GM23338 (cell line): Measurements from ENCODE around the gene PDIK1L.

Experiments
- CREB1 ChIP-seq: fragments of 250-450 bp; sonication (Bioruptor Pico); IDR thresholded peaks from 2 replicates; pipeline ENCODE4 v1.5.0; 2020; ENCODE audit warnings: low read depth, mild to moderate bottlenecking, moderate library complexity
- EZH2 ChIP-seq: fragments of 200-600 bp; sonication (generic); IDR thresholded peaks from one replicate; pipeline ENCODE4 v1.8.0; 2017; ENCODE audit warnings: antibody characterized with exemption, mild to moderate bottlenecking, low read depth; ENCODE audit not compliant: unreplicated experiment
- EZH2phosphoT487 ChIP-seq: fragments of 200-600 bp; sonication (generic); IDR thresholded peaks from one replicate; pipeline ENCODE4 v1.8.1; 2018; ENCODE audit warnings: antibody characterized with exemption; ENCODE audit not compliant: unreplicated experiment
- POLR2AphosphoS5 ChIP-seq: IDR thresholded peaks from 2 replicates; pipeline ENCODE4 v1.6.1; 2016; ENCODE audit warnings: antibody characterized with exemption, low read depth
- TF ChIP-seq, protein P1 (sequence below), 2 experiments: fragments of 200-600 bp in 1 of 2; sonication (generic) in 1 of 2; conservative IDR thresholded peaks; 2 replicates each; pipeline versions ENCODE4 v1.5.1 to v1.6.1; 2016 to 2017; ENCODE audit warnings: antibody characterized with exemption in 2 of 2, low read depth in 2 of 2, mild to moderate bottlenecking in 2 of 2, moderate library complexity in 1 of 2
- TF ChIP-seq, protein P2 (sequence below): IDR thresholded peaks from one replicate; pipeline ENCODE4 v1.6.1; 2018; ENCODE audit warnings: antibody characterized with exemption; ENCODE audit not compliant: unreplicated experiment

DNA sequence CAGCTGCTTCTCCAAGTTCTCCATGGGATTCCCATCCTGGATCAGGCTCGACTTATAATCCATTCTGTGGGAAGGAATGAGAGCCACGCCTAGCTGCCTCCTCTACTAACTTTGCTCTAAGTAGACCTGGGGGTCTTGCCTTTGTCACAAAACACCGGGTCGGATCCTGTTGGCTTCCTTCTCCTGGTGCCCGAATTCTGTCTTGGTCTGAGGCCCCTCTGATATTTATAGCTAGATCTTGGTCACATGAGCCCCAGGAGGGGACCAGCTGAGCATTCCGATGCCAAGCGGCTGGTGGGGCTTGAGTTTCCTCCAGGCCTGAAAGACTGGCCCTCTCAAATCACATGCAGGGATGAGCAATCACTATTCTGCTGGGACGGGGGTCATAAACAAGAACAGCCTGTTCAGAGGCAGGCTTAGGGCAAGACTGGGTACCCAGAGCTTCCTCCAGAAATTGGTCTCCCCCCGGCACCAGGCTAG lies 44.2 kb upstream of the PDIK1L start, which contains the start of gene TRIM63:
- TF ChIP-seq EZH2 (no peak), EZH2phosphoT487 (no peak), CREB1 (CRISPR knock-in tag) (no peak), POLR2AphosphoS5 (no peak)
- TF ChIP-seq, protein P1, sequence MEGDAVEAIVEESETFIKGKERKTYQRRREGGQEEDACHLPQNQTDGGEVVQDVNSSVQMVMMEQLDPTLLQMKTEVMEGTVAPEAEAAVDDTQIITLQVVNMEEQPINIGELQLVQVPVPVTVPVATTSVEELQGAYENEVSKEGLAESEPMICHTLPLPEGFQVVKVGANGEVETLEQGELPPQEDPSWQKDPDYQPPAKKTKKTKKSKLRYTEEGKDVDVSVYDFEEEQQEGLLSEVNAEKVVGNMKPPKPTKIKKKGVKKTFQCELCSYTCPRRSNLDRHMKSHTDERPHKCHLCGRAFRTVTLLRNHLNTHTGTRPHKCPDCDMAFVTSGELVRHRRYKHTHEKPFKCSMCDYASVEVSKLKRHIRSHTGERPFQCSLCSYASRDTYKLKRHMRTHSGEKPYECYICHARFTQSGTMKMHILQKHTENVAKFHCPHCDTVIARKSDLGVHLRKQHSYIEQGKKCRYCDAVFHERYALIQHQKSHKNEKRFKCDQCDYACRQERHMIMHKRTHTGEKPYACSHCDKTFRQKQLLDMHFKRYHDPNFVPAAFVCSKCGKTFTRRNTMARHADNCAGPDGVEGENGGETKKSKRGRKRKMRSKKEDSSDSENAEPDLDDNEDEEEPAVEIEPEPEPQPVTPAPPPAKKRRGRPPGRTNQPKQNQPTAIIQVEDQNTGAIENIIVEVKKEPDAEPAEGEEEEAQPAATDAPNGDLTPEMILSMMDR (conservative IDR thresholded peaks at IDR 0.05; ENCODE audit: low read depth in 2 of 2): no peak
- TF ChIP-seq, protein P2, sequence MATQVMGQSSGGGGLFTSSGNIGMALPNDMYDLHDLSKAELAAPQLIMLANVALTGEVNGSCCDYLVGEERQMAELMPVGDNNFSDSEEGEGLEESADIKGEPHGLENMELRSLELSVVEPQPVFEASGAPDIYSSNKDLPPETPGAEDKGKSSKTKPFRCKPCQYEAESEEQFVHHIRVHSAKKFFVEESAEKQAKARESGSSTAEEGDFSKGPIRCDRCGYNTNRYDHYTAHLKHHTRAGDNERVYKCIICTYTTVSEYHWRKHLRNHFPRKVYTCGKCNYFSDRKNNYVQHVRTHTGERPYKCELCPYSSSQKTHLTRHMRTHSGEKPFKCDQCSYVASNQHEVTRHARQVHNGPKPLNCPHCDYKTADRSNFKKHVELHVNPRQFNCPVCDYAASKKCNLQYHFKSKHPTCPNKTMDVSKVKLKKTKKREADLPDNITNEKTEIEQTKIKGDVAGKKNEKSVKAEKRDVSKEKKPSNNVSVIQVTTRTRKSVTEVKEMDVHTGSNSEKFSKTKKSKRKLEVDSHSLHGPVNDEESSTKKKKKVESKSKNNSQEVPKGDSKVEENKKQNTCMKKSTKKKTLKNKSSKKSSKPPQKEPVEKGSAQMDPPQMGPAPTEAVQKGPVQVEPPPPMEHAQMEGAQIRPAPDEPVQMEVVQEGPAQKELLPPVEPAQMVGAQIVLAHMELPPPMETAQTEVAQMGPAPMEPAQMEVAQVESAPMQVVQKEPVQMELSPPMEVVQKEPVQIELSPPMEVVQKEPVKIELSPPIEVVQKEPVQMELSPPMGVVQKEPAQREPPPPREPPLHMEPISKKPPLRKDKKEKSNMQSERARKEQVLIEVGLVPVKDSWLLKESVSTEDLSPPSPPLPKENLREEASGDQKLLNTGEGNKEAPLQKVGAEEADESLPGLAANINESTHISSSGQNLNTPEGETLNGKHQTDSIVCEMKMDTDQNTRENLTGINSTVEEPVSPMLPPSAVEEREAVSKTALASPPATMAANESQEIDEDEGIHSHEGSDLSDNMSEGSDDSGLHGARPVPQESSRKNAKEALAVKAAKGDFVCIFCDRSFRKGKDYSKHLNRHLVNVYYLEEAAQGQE: no peak
